CD4-positive, CD25-positive, alpha-beta regulatory T cell (primary cell): ENCODE results near the gene LBHD1. TPM values are rescaled to one million over a fixed set of nuclear protein-coding genes. Genes with fewer than 3 reads are reported as not detected.

ENCODE experiments used
- ATAC-seq, 2 donors: fragments of 150-1000 bp; cut with Tn5 transposase; one replicate each; pipeline ENCODE4 v1.10.0; 2021; ENCODE audit warnings: low read depth in 2 of 2, moderate number of reproducible peaks in 2 of 2, moderate library complexity in 1 of 2
- DNase-seq, 3 donors: peaks; one replicate each; pipeline versions ENCODE4 v3.0.0 to v3.0.0-alpha.2; 2012 to 2022; ENCODE audit warnings: mixed read lengths in 1 of 3
- H3K27ac ChIP-seq: one replicate; pipeline ENCODE4 v1.7.0; 2013; ENCODE audit warnings: mild to moderate bottlenecking, low read length; ENCODE audit not compliant: insufficient read depth, poor library complexity, severe bottlenecking
- H3K27me3 ChIP-seq: one replicate; pipeline ENCODE4 v1.7.0; 2013; ENCODE audit warnings: low read length; ENCODE audit not compliant: control insufficient read depth, insufficient read depth
- H3K36me3 ChIP-seq: one replicate; pipeline ENCODE4 v1.7.0; 2013; ENCODE audit warnings: mild to moderate bottlenecking, low read length, moderate library complexity; ENCODE audit not compliant: control insufficient read depth, insufficient read depth
- H3K4me1 ChIP-seq: 2 replicates; pipeline ENCODE4 v1.7.0; 2013; ENCODE audit warnings: mild to moderate bottlenecking, low read length; ENCODE audit not compliant: insufficient read depth, control insufficient read depth, poor library complexity, severe bottlenecking
- H3K4me3 ChIP-seq: one replicate; pipeline ENCODE4 v1.7.0; 2013; ENCODE audit warnings: low read depth, mild to moderate bottlenecking, low read length, moderate library complexity
- H3K9me3 ChIP-seq, 2 experiments: 1 replicate in 1 of 2; 2 replicates in 1 of 2; pipeline ENCODE4 v1.7.0; 2013; ENCODE audit warnings: low read length in 2 of 2, mild to moderate bottlenecking in 1 of 2, moderate library complexity in 1 of 2; ENCODE audit not compliant: control insufficient read depth in 2 of 2
- H3K27ac Mint-ChIP-seq, 3 donors: one replicate each; pipeline ENCODE4 v1.8.0; 2020 to 2022; ENCODE audit warnings: mild to moderate bottlenecking in 3 of 3, mixed read lengths in 3 of 3, moderate library complexity in 2 of 3
- H3K27me3 Mint-ChIP-seq: one replicate; pipeline ENCODE4 v1.8.0; 2022; ENCODE audit warnings: mild to moderate bottlenecking, mixed read lengths
- H3K36me3 Mint-ChIP-seq: one replicate; pipeline ENCODE4 v1.8.0; 2020; ENCODE audit warnings: mixed read lengths
- H3K4me1 Mint-ChIP-seq, 4 donors: one replicate each; pipeline ENCODE4 v1.8.0; 2020 to 2022; ENCODE audit warnings: mixed read lengths in 4 of 4, mild to moderate bottlenecking in 1 of 4
- H3K4me3 Mint-ChIP-seq, 4 donors: one replicate each; pipeline ENCODE4 v1.8.0; 2020 to 2022; ENCODE audit warnings: mild to moderate bottlenecking in 4 of 4, mixed read lengths in 4 of 4, moderate library complexity in 3 of 4
- H3K9me3 Mint-ChIP-seq, 7 donors: one replicate each; pipeline ENCODE4 v1.8.0; 2020 to 2022; ENCODE audit warnings: mixed read lengths in 7 of 7, mild to moderate bottlenecking in 3 of 7, moderate library complexity in 2 of 7
- polyA plus RNA-seq, 4 donors: library from polyadenylated mRNA; unstranded; fragments of 300-500 nt; fragmentation: Illumina TruSeq; gene quantifications; one replicate each; pipeline ENCODE4 v1.2.3, GENCODE V29; 2021
- total RNA-seq: library from RNA; stranded (reverse); gene quantifications from one replicate; pipeline ENCODE4 v1.2.3, GENCODE V29; 2022

Gene LBHD1
- total and polyA plus RNA-seq, 5 donors from 2014 or later, result 1.8 to 9.9 (median 2.2) TPM

GRCh38 chr11:62666259-62666926 is 5.7 kb downstream of the LBHD1 start:
- no peaks in the 10 kb centered on the region for H3K9me3 ChIP-seq
- no peaks in the 10 kb centered on the region for H3K27me3 ChIP-seq
- peak overlapping the region; percentile 89 for H3K27ac ChIP-seq
- no peak for DNase-seq
- peaks cover 46% of the 10 kb centered on the region for H3K4me1 ChIP-seq
- H3K4me3 ChIP-seq, result peak overlapping the region; percentile 93
- H3K36me3 Mint-ChIP-seq, result peaks cover 7% of the 10 kb centered on the region
- H3K4me1 Mint-ChIP-seq, result peaks cover 5 to 73% (median 36%) of the 10 kb centered on the region in 4 donors
- peak overlapping the region; percentile 96 to 100 (median 97) for H3K4me3 Mint-ChIP-seq
- peaks cover 4% of the 10 kb centered on the region for H3K27me3 Mint-ChIP-seq
- peaks cover 17% of the 10 kb centered on the region for H3K36me3 ChIP-seq
- no peak for ATAC-seq
- peak overlapping the region; percentile 93 to 97 (median 94) for H3K27ac Mint-ChIP-seq
- H3K9me3 Mint-ChIP-seq, result no peaks in the 10 kb centered on the region

GRCh38 chr11:62665599-62666258 is 6.3 kb downstream of the LBHD1 start:
- Histone ChIP-seq H3K4me1 (peaks cover 42% of the 10 kb centered on the region), H3K9me3 (no peaks in the 10 kb centered on the region), H3K4me3 (peak overlapping the region; percentile 93), H3K27ac (peak overlapping the region; percentile 89), H3K27me3 (no peaks in the 10 kb centered on the region), H3K36me3 (peaks cover 17% of the 10 kb centered on the region)
- H3K4me3 Mint-ChIP-seq, result peak overlapping the region; percentile 96 to 100 (median 97)
- peaks cover 5 to 66% (median 33%) of the 10 kb centered on the region in 4 donors for H3K4me1 Mint-ChIP-seq
- peak overlapping the region; percentile 53 to 97 (median 93) for H3K27ac Mint-ChIP-seq
- ATAC-seq, result peak; percentile 25 to 28
- peaks cover 7% of the 10 kb centered on the region for H3K36me3 Mint-ChIP-seq
- peaks cover 4% of the 10 kb centered on the region for H3K27me3 Mint-ChIP-seq
- DNase-seq, result peak; percentile 49 to 60 (median 58)
- no peaks in the 10 kb centered on the region for H3K9me3 Mint-ChIP-seq

- peaks cover 7% of the 10 kb centered on the region for H3K36me3 Mint-ChIP-seq
- ATAC-seq (peak; percentile 92 to 94), DNase-seq (peak; percentile 90 to 96 (median 94))
- Histone ChIP-seq H3K27ac (peak within 1 kb of the TSS; percentile 89), H3K4me1 (peaks cover 41% of the 10 kb centered on the region), H3K27me3 (no peaks in the 10 kb centered on the region), H3K36me3 (peaks cover 17% of the 10 kb centered on the region), H3K4me3 (peak within 1 kb of the TSS; percentile 93), H3K9me3 (no peaks in the 10 kb centered on the region)
- peak within 1 kb of the TSS; percentile 91 to 97 (median 93) for H3K27ac Mint-ChIP-seq
- peaks cover 4% of the 10 kb centered on the region for H3K27me3 Mint-ChIP-seq
- no peaks in the 10 kb centered on the region for H3K9me3 Mint-ChIP-seq
- peak within 1 kb of the TSS; percentile 96 to 100 (median 97) for H3K4me3 Mint-ChIP-seq
- H3K4me1 Mint-ChIP-seq, result peaks cover 1 to 60% (median 30%) of the 10 kb centered on the region in 4 donors
Observed at GRCh38 chr11:62665075-62665598, 6.9 kb downstream of the LBHD1 start, which contains the start of the genes C11orf98 and CSKMT. Gene C11orf98 (minus strand): TSS chr11:62665210. CDS start chr11:62665169, 41 bp downstream. Gene CSKMT (plus strand): TSS chr11:62665312. CDS start chr11:62665880, 568 bp downstream.

GRCh38 chr11:62664405-62665074 is 7.5 kb downstream of the LBHD1 start:
- ATAC-seq (peak; percentile 45 to 57), DNase-seq (peak in 2 of 3 donors; percentile 48 to 83)
- no peaks in the 10 kb centered on the region for H3K27me3 ChIP-seq
- H3K4me3 ChIP-seq, result peak overlapping the region; percentile 93
- H3K4me3 Mint-ChIP-seq, result peak overlapping the region; percentile 96 to 100 (median 97)
- H3K36me3 Mint-ChIP-seq, result peaks cover 7% of the 10 kb centered on the region
- H3K9me3 ChIP-seq, result no peaks in the 10 kb centered on the region
- peak overlapping the region; percentile 89 for H3K27ac ChIP-seq
- H3K9me3 Mint-ChIP-seq, result no peaks in the 10 kb centered on the region
- H3K4me1 Mint-ChIP-seq, result peaks cover 0 to 55% (median 27%) of the 10 kb centered on the region in 4 donors
- H3K27ac Mint-ChIP-seq, result peak overlapping the region; percentile 91 to 97 (median 93)
- peaks cover 41% of the 10 kb centered on the region for H3K4me1 ChIP-seq
- peaks cover 4% of the 10 kb centered on the region for H3K27me3 Mint-ChIP-seq
- H3K36me3 ChIP-seq, result peaks cover 17% of the 10 kb centered on the region

GRCh38 chr11:62656796-62657429 is 15.2 kb downstream of the LBHD1 start:
- Histone ChIP-seq H3K4me3 (no peak overlapping the region), H3K36me3 (no peaks in the 10 kb centered on the region), H3K9me3 (no peaks in the 10 kb centered on the region), H3K4me1 (peaks cover 17% of the 10 kb centered on the region), H3K27ac (no peak overlapping the region), H3K27me3 (no peaks in the 10 kb centered on the region)
- ATAC-seq (no peak), DNase-seq (no peak)
- H3K36me3 Mint-ChIP-seq, result no peaks in the 10 kb centered on the region
- H3K4me1 Mint-ChIP-seq, result peaks cover 6 to 19% (median 10%) of the 10 kb centered on the region in 4 donors
- H3K27me3 Mint-ChIP-seq, result peaks cover 5% of the 10 kb centered on the region
- H3K27ac Mint-ChIP-seq, result no peak overlapping the region
- H3K9me3 Mint-ChIP-seq, result no peaks in the 10 kb centered on the region
- peak overlapping the region in 1 of 4 donors; percentile 43 for H3K4me3 Mint-ChIP-seq

GRCh38 chr11:62654297-62654696 is 17.8 kb downstream of the LBHD1 start:
- no peak for DNase-seq
- Mint-ChIP-seq H3K4me3 (peak overlapping the region in 3 of 4 donors; percentile 70 to 90 (median 75)), H3K4me1 (peaks cover 6 to 32% (median 18%) of the 10 kb centered on the region in 4 donors), H3K9me3 (no peaks in the 10 kb centered on the region), H3K27me3 (peaks cover 5% of the 10 kb centered on the region), H3K27ac (peak overlapping the region; percentile 48 to 91 (median 75)), H3K36me3 (no peaks in the 10 kb centered on the region)
- no peak overlapping the region for H3K4me3 ChIP-seq
- no peaks in the 10 kb centered on the region for H3K27me3 ChIP-seq
- peaks cover 24% of the 10 kb centered on the region for H3K4me1 ChIP-seq
- no peak for ATAC-seq
- H3K36me3 ChIP-seq, result peaks cover 4% of the 10 kb centered on the region
- H3K27ac ChIP-seq, result no peak overlapping the region
- no peaks in the 10 kb centered on the region for H3K9me3 ChIP-seq
